ENCODE results near the gene RNU6-8.

DNA sequence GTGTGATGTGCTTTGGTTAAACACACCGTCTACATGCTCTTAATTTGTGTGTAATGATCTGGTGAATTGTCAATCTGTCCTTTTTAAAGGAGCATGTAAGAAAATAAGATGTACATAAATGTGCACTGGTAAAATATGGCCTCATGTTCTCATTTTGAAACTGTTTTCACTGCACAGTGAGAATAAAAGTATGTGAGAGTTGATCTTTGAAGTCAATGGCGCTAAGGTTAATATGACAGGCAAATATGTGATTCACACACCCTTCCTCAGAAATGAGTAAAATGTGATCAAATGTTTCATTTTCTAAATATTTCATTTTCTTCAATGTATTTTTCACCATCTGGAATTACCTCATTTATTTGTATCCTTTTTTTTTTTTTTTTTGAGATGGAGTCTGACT is 9.5 kb downstream of the RNU6-8 start:
- TF ChIP-seq FOXM1 (IDR thresholded peaks at IDR 0.05; ENCODE audit: borderline replicate concordance, low read depth) = no peak
- no peak for TF ChIP-seq REST (IDR thresholded peaks at IDR 0.05; ENCODE audit: low read depth)
- TF ChIP-seq EGR1 (IDR thresholded peaks at IDR 0.05) = no peak
- no peak for TF ChIP-seq MAX (IDR thresholded peaks at IDR 0.05)
